ENCODE measurements around the gene SPOCK2.

DNA sequence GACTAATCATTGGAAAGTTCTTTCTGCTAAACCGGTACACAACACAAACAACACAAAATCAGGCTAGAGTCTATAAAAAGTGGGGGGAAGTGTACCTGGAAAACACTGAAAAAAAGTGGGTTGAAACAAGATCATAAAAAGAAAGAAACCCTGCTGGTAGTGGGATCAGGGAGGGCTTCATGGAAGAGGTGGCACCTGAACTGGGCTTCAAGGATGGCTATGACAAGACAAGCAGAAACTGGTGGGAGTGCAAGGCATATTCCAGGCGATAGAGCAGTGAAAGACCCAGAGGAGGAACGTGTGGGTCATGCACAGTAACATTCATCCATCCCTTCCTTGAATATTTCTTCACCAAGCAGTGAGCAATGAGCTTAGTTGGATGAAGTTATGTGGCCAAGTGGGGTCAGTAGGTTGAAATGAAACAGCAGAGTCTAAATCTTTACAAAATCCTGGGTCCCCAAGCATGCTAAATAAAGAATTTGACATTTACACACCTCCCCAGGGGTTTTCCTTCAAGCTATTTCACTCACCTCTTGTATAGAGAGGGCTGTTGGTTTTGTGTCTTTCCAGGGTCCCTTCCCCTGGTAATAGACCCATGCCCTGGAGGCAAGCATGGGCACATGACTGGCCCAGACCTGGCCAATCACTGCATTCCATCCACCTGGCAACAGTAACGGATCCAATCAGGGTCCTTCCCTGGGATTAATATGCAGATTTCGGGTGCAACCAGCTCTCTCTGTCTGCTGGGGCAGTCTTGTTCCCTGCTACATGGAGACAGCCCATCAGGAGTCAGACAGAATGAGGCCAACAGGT, 38.2 kb downstream of the SPOCK2 start:
- TF ChIP-seq CTCF (IDR thresholded peaks at IDR 0.05; ENCODE audit: low read depth, low read length) (no peak), EZH2phosphoT487 (IDR thresholded peaks at IDR 0.05; ENCODE audit: low read depth) (no peak)

All from OCI-LY3 (cell line).